Measurements from ENCODE around the gene ITPKC. TPM values are rescaled to one million over a fixed set of nuclear protein-coding genes. Genes with fewer than 3 reads are reported as not detected.
"Not testable (repeated sequence)": the region's sequence is repeated elsewhere in the genome, so short reads cannot be mapped to it uniquely, and the experiment has no call there.

Gene ITPKC
- total RNA-seq, 2 donors from 2014 or later: 9.0 to 10.3 TPM

DNA sequence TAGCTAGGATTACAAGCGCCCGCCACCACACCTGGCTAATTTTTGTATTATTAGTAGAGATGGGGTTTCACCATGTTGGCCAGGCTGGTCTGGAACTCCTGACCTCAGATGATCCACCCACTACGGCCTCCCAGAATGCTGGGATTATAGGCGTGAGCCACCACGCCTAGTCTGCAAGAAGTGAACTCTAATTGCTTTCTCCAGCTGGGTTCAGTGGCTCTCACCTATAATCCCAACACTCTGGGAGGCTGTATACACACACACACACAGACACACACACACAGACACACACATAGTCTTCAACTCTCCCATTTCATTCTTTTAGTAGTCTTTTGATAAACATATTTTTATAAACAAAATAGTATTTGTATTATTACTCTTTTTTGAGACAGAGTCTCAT is 13.2 kb downstream of the ITPKC start:
- H3K4me1 Mint-ChIP-seq (ENCODE audit: low read depth in 2 of 2); H3K27me3 Mint-ChIP-seq; H3K27ac Mint-ChIP-seq; H3K9me3 Mint-ChIP-seq; DNase-seq (ENCODE audit: low spot score); H3K4me3 Mint-ChIP-seq; H3K36me3 Mint-ChIP-seq; ATAC-seq: not testable (repeated sequence)

DNA sequence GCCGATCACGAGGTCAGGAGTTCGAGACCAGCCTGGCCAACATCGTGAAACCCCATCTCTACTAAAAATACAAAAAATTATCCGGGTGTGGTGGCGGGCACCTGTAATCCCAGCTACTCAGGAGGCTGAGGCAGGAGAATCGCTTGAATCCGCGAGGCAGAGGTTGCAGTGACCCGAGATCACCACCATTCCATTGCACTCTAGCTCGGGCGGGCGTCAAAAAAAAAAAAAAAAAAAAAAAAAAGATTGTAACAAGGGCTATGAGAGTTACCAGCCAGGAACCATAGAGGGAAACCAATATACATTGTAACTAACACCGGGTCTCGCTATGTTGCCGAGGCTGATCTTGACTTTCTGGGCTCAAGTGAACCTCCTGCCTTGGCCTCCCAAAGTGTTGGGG is 15.4 kb downstream of the ITPKC start:
- not testable (repeated sequence) for DNase-seq (ENCODE audit: low spot score); H3K4me1 Mint-ChIP-seq (ENCODE audit: low read depth in 2 of 2); H3K9me3 Mint-ChIP-seq; H3K27ac Mint-ChIP-seq; H3K27me3 Mint-ChIP-seq; H3K4me3 Mint-ChIP-seq; ATAC-seq
- H3K36me3 Mint-ChIP-seq: peaks cover 12% of the 10 kb centered on the region

DNA sequence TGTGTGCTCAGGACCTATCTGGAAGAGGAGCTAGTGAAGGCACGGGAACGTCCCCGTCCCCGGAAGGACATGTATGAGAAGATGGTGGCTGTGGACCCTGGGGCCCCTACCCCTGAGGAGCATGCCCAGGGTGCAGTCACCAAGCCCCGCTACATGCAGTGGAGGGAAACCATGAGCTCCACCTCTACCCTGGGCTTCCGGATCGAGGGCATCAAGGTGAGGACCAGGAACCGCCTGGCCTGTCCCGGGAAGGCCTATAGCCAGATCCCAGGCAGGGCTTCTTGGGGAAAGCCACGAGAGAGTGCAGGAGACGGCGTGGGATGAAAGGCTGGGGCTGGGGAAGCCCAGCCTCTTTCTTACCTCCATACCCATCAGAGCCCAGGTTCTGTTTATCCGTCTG is 16.2 kb downstream of the ITPKC start:
- Mint-ChIP-seq H3K4me1 (ENCODE audit: low read depth in 2 of 2) (no peaks in the 10 kb centered on the region), H3K27ac (no peak overlapping the region), H3K27me3 (no peaks in the 10 kb centered on the region), H3K9me3 (no peaks in the 10 kb centered on the region), H3K4me3 (no peak overlapping the region), H3K36me3 (peaks cover 12% of the 10 kb centered on the region)
- DNase-seq (ENCODE audit: low spot score): no peak
- ATAC-seq: no peak

DNA sequence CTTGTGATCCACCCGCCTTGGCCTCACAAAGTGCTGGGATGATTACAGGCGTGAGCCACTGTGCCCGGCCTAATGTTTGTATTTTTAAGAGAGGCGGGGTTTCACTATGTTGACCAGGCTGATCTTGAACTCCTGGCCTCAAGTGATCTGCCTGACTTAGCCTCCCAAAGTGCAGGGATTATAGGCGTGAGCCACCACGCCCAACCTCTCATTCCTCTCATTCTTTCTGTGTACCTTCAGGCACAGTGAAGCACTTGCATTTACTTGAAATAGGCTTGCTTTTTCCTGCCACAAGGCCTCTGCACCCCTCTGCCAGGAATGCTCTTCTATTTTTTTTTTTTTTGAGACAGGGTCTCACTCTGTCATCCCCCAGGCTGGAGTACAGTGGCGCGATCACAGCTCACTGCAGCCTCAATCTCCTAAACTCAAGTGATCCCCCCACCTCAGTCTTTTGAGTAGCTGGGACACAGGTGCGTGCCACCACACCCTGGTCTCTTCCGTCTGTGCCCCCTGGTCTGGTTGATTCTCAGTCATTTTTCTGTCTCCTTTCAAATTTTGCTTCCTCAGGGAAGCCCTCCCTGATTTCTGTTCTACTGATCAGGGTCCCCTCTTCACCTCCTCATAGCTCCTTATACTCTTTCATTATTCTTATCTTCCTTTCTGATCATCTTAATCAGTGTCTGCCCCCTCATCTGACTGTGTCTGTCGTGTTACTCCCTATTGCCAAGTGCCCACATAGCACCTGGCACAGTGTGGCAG is 18.3 kb downstream of the ITPKC start:
- Mint-ChIP-seq H3K36me3 (peaks cover 12% of the 10 kb centered on the region), H3K4me1 (ENCODE audit: low read depth in 2 of 2) (no peaks in the 10 kb centered on the region), H3K27ac (peak overlapping the region in 1 of 2 donors; percentile 30), H3K27me3 (no peaks in the 10 kb centered on the region), H3K9me3 (no peaks in the 10 kb centered on the region), H3K4me3 (no peak overlapping the region)
- no peak for ATAC-seq
- no peak for DNase-seq (ENCODE audit: low spot score)

DNA sequence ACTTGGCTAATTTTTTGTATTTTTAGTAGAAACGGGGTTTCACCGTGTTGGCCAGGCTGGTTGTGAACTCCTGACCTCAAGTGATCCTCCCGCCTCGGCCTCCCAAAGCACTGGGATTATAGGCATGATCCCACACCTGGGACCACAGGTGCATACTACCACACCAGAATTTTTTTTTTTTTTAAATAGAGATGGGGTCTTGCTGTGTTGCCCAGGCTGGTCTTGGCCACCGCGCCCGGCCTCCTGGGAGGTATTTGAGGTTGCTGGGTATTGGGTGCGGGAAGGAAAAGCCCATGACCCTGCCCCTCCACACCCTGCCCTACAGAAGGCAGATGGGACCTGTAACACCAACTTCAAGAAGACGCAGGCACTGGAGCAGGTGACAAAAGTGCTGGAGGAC is 19.7 kb downstream of the ITPKC start:
- peaks cover 7% of the 10 kb centered on the region for H3K36me3 Mint-ChIP-seq
- ATAC-seq (no peak), DNase-seq (ENCODE audit: low spot score) (no peak)
- no peak overlapping the region for H3K27ac Mint-ChIP-seq
- H3K9me3 Mint-ChIP-seq: no peaks in the 10 kb centered on the region
- no peak overlapping the region for H3K4me3 Mint-ChIP-seq
- no peaks in the 10 kb centered on the region for H3K27me3 Mint-ChIP-seq
- H3K4me1 Mint-ChIP-seq (ENCODE audit: low read depth in 2 of 2): no peaks in the 10 kb centered on the region

DNA sequence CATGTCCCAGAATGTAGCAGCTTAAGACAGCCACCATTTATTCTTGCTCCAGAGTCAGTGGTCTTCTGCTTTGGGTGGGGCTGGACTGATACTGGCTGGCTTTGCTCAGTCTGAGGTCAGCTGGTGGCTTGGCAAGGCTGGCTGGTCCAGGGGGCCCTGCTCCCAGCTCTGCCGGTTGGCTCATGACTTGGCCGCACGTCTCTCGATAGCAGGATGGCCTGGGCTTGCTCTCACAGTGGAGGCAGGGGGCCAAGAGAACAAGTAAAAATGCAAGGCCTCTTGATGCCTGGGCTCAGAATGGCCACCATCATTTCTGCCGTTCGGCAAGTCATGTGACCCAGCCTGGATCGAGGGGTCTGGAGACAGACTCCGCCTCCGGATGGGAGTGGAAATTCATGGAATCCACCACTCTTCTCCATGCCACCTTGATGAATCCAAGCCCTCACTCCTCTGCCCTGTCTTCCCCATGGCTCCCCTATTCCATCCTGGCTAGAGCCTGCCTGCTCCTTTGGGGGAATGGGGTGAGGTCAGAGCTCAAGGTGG is 20.3 kb downstream of the ITPKC start:
- no peaks in the 10 kb centered on the region for H3K27me3 Mint-ChIP-seq
- no peaks in the 10 kb centered on the region for H3K4me1 Mint-ChIP-seq (ENCODE audit: low read depth in 2 of 2)
- no peak overlapping the region for H3K27ac Mint-ChIP-seq
- no peak overlapping the region for H3K4me3 Mint-ChIP-seq
- ATAC-seq: no peak
- H3K36me3 Mint-ChIP-seq: peaks cover 7% of the 10 kb centered on the region
- no peak for DNase-seq (ENCODE audit: low spot score)
- no peaks in the 10 kb centered on the region for H3K9me3 Mint-ChIP-seq

DNA sequence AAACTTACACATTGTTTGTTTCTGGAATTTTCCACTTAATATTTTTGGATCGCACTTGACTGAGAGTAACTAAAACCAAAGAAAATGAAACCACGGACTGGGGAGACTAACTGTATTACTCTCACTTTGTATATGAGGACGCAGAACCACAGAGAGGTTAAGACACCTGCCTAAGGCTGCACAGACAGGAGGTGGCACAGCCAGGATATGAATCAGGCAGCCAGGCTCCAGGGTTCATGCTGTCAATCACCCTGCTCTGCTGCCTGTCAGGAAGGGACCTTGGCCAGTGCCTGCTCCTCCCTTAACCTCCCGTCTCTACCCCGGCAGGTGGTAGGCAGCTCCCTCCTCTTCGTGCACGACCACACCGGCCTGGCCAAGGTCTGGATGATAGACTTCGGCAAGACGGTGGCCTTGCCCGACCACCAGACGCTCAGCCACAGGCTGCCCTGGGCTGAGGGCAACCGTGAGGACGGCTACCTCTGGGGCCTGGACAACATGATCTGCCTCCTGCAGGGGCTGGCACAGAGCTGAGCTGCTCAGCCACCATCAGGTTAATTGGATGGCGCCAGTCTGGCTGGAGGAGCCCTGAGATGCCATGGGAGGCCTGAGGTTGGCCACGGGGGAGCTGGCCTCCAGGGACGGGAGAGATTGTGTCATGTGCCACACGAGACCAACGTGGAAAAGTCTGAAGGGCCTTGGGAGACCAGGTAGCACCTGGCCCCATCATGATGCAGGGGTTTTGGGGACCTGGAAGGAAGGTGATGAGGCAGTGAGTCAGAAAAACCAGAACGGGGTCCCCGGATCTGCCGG is 22.3 kb downstream of the ITPKC start:
- no peak for DNase-seq (ENCODE audit: low spot score)
- H3K27ac Mint-ChIP-seq: no peak overlapping the region
- no peaks in the 10 kb centered on the region for H3K4me1 Mint-ChIP-seq (ENCODE audit: low read depth in 2 of 2)
- no peaks in the 10 kb centered on the region for H3K27me3 Mint-ChIP-seq
- no peak overlapping the region for H3K4me3 Mint-ChIP-seq
- ATAC-seq: peak; percentile 17 to 39
- H3K36me3 Mint-ChIP-seq: peaks cover 7% of the 10 kb centered on the region
- no peaks in the 10 kb centered on the region for H3K9me3 Mint-ChIP-seq

DNA sequence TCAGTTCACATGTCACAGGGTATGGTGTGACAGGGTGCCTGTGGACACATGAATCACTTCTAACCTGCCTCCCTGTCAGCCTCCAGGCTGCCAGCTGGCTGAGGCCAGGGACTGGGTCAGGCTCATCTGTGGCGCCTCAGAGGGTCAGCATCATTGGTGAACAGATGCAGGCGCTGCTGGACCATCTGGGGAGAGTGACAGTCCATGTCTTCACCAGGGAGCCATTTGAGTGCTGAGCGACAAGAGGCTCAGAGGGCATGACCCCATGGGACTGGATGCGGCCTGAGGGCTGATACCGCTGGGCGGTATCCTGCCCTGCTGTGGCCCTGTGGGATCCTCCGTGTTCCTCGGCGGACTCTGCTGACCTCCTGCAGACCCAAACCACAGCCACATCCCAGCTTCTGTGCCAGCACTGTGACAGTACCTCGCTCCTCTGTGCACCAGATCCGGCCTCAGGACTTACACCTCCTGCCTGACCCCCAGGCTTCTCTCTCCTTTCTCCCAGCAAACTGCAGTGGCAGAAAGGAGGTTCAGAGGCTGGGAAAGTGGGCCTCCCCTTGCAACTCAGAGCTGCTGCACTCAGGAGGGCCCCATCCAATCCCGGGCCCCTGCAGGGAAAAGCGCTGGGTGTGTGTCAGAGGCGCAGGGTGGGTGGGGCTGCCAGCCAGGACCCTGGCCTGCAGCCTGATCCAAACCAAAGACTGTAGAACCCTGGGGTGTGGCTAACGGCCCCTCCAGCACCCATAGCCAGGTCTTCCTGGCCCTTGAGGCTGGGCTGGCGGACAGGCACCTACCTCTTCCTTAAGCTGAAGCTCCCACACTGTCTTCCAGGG is 23.2 kb downstream of the ITPKC start:
- Mint-ChIP-seq H3K4me3 (no peak overlapping the region), H3K36me3 (peaks cover 7% of the 10 kb centered on the region), H3K4me1 (ENCODE audit: low read depth in 2 of 2) (no peaks in the 10 kb centered on the region), H3K27ac (no peak overlapping the region), H3K9me3 (no peaks in the 10 kb centered on the region), H3K27me3 (no peaks in the 10 kb centered on the region)
- no peak for DNase-seq (ENCODE audit: low spot score)
- ATAC-seq: no peak

DNA sequence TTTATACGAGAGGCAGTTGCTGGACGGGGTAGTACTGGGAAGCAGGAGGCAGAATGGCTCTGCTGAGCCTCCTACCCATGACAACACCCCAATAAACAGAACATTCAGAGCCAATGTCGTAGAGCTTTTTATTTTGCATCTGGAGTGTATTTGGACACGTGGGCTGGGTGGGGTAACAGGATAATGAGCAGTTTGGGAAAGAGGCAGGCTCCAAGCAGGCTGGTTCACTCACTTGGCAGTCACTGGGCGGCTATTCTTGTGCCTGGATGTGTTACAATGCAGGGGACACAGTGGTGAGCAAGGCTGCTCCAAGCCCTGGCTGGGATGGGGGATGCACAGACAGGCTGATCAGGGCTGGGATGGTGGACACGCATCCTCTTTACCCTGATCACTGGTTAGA is 23.8 kb downstream of the ITPKC start:
- no peak for ATAC-seq
- no peaks in the 10 kb centered on the region for H3K9me3 Mint-ChIP-seq
- no peaks in the 10 kb centered on the region for H3K4me1 Mint-ChIP-seq (ENCODE audit: low read depth in 2 of 2)
- no peak overlapping the region for H3K27ac Mint-ChIP-seq
- H3K36me3 Mint-ChIP-seq: peaks cover under 1% of the 10 kb centered on the region
- DNase-seq (ENCODE audit: low spot score): no peak
- no peak overlapping the region for H3K4me3 Mint-ChIP-seq
- H3K27me3 Mint-ChIP-seq: no peaks in the 10 kb centered on the region

DNA sequence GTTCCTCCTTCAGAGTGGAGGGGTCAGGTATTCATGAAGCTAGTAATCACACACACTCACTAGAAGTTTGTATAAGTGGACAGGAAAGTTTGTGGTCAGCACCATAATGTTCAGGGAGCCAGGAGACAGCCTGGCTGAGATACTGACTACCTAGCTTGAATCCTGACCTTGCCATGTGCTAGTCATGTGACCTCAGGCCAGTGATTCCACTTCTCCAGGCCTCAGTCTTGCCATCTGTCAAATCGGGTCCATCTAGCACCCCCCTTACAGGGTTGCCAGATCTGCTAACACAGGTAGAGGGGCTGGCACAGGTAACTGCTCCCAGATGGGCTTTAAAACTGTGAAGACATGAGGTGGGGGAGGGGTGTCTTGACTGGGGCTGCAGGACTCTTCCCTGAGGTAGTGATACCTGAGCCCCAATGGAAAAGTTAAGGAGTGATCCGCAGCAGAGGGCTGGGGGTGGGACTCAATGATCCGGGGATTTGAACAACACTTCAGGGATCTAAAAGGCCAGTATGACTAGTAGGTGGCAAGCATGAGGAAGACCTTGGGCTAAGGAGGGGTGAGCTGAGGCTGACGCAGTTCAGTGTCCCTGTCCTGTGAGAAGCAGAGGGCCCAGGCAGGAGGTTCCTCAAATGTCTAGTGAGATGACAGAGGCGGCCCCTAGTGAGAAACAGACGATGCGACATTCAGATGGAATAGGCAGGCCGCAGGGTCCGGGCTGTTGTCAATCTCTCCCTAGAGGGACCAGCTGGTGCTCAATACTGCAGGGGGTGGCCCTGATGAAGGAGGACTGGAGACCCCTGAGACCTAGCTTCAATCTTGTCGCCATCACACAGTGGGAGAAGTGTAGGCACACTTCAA is 24.8 kb downstream of the ITPKC start:
- H3K27me3 Mint-ChIP-seq: no peaks in the 10 kb centered on the region
- H3K4me1 Mint-ChIP-seq (ENCODE audit: low read depth in 2 of 2): no peaks in the 10 kb centered on the region
- no peaks in the 10 kb centered on the region for H3K9me3 Mint-ChIP-seq
- ATAC-seq (no peak), DNase-seq (ENCODE audit: low spot score) (no peak)
- no peak overlapping the region for H3K27ac Mint-ChIP-seq
- no peak overlapping the region for H3K4me3 Mint-ChIP-seq
- H3K36me3 Mint-ChIP-seq: no peaks in the 10 kb centered on the region

DNA sequence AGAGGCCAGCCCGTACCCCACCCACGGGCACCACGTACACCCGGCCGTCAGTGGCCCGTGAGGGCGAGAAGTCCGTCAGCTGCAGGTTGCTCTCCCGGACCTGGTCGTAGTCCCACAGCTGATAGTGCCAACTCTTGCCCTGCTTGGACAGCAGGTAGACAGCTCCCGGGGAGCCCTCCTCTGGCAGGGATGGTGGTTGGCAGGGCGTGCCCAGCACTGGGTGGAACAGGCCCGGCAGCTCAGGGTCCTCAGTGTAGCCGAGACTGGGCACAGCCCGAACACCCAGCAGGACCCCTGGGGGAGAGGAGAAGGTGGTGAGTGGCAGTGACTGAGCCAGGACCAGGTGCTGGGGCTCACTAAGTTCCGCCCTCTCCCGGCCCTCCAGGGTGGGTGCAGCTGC is 25.6 kb downstream of the ITPKC start:
- no peaks in the 10 kb centered on the region for H3K36me3 Mint-ChIP-seq
- no peak for DNase-seq (ENCODE audit: low spot score)
- no peak overlapping the region for H3K27ac Mint-ChIP-seq
- no peak overlapping the region for H3K4me3 Mint-ChIP-seq
- H3K4me1 Mint-ChIP-seq (ENCODE audit: low read depth in 2 of 2): no peaks in the 10 kb centered on the region
- no peak for ATAC-seq
- no peaks in the 10 kb centered on the region for H3K9me3 Mint-ChIP-seq
- no peaks in the 10 kb centered on the region for H3K27me3 Mint-ChIP-seq

DNA sequence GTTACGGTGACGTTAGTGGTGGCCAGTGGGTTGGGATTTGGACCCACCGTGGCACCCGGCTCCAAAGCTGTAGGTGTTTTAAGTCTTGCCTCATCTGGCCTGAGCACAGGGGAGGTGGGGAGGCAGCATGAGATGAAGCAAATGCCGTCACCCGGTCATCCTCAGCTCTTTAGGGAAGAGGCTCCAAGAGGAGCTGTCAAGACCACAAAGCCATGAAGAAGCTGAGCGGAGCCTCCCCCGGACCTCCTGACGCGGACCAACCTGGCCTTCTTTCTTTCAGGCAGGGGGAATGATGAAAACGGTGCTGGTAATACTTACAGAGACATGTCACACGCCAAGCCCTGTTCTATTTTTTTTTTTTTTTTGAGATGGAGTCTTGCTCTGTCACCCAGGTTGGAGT is 26.0 kb downstream of the ITPKC start:
- no peak for ATAC-seq
- H3K36me3 Mint-ChIP-seq: no peaks in the 10 kb centered on the region
- H3K27ac Mint-ChIP-seq: no peak overlapping the region
- no peaks in the 10 kb centered on the region for H3K4me1 Mint-ChIP-seq (ENCODE audit: low read depth in 2 of 2)
- no peak for DNase-seq (ENCODE audit: low spot score)
- H3K27me3 Mint-ChIP-seq: no peaks in the 10 kb centered on the region
- no peaks in the 10 kb centered on the region for H3K9me3 Mint-ChIP-seq
- H3K4me3 Mint-ChIP-seq: no peak overlapping the region

DNA sequence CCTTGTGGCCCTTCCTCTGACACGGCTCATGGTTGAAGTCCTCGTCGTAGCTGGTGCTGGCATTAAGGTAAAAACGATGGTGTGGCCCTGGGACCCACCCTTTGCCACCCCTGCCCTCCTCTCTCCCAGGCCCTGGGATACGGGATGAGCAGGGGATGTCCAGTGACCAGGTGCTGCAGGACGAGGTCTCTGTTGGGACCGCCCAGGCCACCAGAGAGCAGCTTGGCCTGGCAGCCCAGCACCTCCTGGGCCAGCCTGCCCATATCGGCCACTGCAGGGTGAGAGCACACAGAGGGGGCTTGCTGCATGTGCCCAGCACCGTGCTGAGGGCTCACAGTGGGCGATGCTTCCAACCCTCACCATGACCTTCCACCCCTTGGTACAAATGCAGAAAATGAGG is 27.0 kb downstream of the ITPKC start:
- Mint-ChIP-seq H3K27me3 (no peaks in the 10 kb centered on the region), H3K27ac (no peak overlapping the region), H3K36me3 (no peaks in the 10 kb centered on the region), H3K9me3 (no peaks in the 10 kb centered on the region), H3K4me3 (no peak overlapping the region), H3K4me1 (ENCODE audit: low read depth in 2 of 2) (no peaks in the 10 kb centered on the region)
- ATAC-seq (no peak), DNase-seq (ENCODE audit: low spot score) (no peak)
